Loucy (cell line): ENCODE data around the gene ANGPTL2.

Experiments
- H2AFZ ChIP-seq: fragments of 200-600 bp; sonication (generic); 2 replicates; pipeline ENCODE4 v1.6.0; 2016; ENCODE audit warnings: antibody characterized with exemption, mild to moderate bottlenecking, low read length, moderate library complexity
- H3F3A ChIP-seq: fragments of 200-600 bp; 2 replicates; pipeline ENCODE4 v1.6.0; 2016; ENCODE audit warnings: antibody characterized with exemption, low read depth, mild to moderate bottlenecking
- H3K27me3 ChIP-seq: fragments of 200-600 bp; sonication (generic); 2 replicates; pipeline ENCODE4 v1.6.1; 2014; ENCODE audit warnings: low read length, mild to moderate bottlenecking; ENCODE audit not compliant: insufficient read depth, poor library complexity, severe bottlenecking
- H3K36me3 ChIP-seq: fragments of 200-600 bp; sonication (generic); 2 replicates; pipeline ENCODE4 v1.6.1; 2016; ENCODE audit warnings: low read length; ENCODE audit not compliant: insufficient read depth
- H3K4me1 ChIP-seq: fragments of 200-600 bp; sonication (generic); 2 replicates; pipeline ENCODE4 v1.5.1; 2014; ENCODE audit warnings: low read length, mild to moderate bottlenecking; ENCODE audit not compliant: insufficient read depth, poor library complexity, severe bottlenecking
- H3K4me2 ChIP-seq: fragments of 200-600 bp; sonication (generic); 2 replicates; pipeline ENCODE4 v1.6.0; 2014; ENCODE audit warnings: antibody characterized with exemption, low read length, low read depth, mild to moderate bottlenecking; ENCODE audit not compliant: poor library complexity, severe bottlenecking
- H3K4me3 ChIP-seq: fragments of 200-600 bp; sonication (generic); 2 replicates; pipeline ENCODE4 v1.5.1; 2014; ENCODE audit warnings: low read length, mild to moderate bottlenecking, mixed read lengths; ENCODE audit not compliant: poor library complexity, severe bottlenecking
- H3K79me2 ChIP-seq: fragments of 200-600 bp; sonication (generic); 2 replicates; pipeline ENCODE4 v1.6.1; 2014; ENCODE audit warnings: low read length; ENCODE audit not compliant: insufficient read depth
- H3K9ac ChIP-seq: fragments of 200-600 bp; sonication (generic); 2 replicates; pipeline ENCODE4 v1.6.0; 2014; ENCODE audit warnings: mild to moderate bottlenecking, low read depth, low read length, moderate library complexity; ENCODE audit not compliant: poor library complexity, severe bottlenecking
- H3K9me2 ChIP-seq: fragments of 200-600 bp; sonication (generic); replicated peaks from 2 replicates; pipeline ENCODE4 v1.6.1; 2016; ENCODE audit warnings: low read depth, low read length, mixed read lengths
- H3K9me3 ChIP-seq: fragments of 200-600 bp; sonication (generic); 2 replicates; pipeline ENCODE4 v1.6.1; 2014; ENCODE audit warnings: mild to moderate bottlenecking, antibody characterized with exemption, low read length, low read depth; ENCODE audit not compliant: insufficient read depth
- H4K20me1 ChIP-seq: fragments of 200-600 bp; sonication (generic); 2 replicates; pipeline ENCODE4 v1.6.0; 2014; ENCODE audit warnings: antibody characterized with exemption, low read length, mild to moderate bottlenecking; ENCODE audit not compliant: insufficient read depth, poor library complexity, severe bottlenecking
- EZH2phosphoT487 ChIP-seq: fragments of 200-600 bp; IDR thresholded peaks from 2 replicates; pipeline ENCODE4 v1.6.1; 2018; ENCODE audit warnings: antibody characterized with exemption, mild to moderate bottlenecking, moderate library complexity, borderline replicate concordance
- TF ChIP-seq, protein P1 (sequence below): fragments of 200-600 bp; sonication (generic); conservative IDR thresholded peaks from 2 replicates; pipeline ENCODE4 v1.5.1; 2014; ENCODE audit warnings: mild to moderate bottlenecking, antibody characterized with exemption, low read length

Gene ANGPTL2

DNA sequence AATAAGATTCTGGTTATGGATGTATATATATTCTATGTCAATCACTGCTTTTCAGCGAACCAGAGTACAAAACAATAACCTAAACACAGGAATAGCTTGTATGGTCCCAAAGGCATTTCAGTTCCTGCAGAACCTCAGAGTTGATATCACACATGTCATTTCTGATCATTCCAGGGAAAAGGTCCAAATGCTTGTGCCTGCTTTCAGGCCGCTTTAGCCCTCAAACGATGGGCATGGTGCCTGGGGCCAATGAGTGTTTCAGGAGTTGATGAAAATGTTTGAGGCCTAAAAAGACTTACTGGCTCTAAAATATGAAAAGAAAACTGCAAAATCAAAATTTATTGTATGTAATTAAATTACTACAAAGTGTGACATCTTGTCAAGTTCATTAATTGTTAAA is 22.8 kb downstream of the ANGPTL2 start:
- H3K9me3 ChIP-seq: no peaks in the 10 kb centered on the region
- H3K4me2 ChIP-seq: no peak overlapping the region
- no peaks in the 10 kb centered on the region for H3K79me2 ChIP-seq
- TF ChIP-seq, protein P1, sequence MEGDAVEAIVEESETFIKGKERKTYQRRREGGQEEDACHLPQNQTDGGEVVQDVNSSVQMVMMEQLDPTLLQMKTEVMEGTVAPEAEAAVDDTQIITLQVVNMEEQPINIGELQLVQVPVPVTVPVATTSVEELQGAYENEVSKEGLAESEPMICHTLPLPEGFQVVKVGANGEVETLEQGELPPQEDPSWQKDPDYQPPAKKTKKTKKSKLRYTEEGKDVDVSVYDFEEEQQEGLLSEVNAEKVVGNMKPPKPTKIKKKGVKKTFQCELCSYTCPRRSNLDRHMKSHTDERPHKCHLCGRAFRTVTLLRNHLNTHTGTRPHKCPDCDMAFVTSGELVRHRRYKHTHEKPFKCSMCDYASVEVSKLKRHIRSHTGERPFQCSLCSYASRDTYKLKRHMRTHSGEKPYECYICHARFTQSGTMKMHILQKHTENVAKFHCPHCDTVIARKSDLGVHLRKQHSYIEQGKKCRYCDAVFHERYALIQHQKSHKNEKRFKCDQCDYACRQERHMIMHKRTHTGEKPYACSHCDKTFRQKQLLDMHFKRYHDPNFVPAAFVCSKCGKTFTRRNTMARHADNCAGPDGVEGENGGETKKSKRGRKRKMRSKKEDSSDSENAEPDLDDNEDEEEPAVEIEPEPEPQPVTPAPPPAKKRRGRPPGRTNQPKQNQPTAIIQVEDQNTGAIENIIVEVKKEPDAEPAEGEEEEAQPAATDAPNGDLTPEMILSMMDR: no peak
- no peak for TF ChIP-seq EZH2phosphoT487
- H3K4me3 ChIP-seq: no peak overlapping the region
- no peaks in the 10 kb centered on the region for H3K27me3 ChIP-seq
- H3K9me2 ChIP-seq: no peaks in the 10 kb centered on the region
- no peak overlapping the region for H3K9ac ChIP-seq
- no peak overlapping the region for H2AFZ ChIP-seq
- H3F3A ChIP-seq: no peaks in the 10 kb centered on the region
- H3K4me1 ChIP-seq: peaks cover 9% of the 10 kb centered on the region
- H4K20me1 ChIP-seq: no peaks in the 10 kb centered on the region
- no peaks in the 10 kb centered on the region for H3K36me3 ChIP-seq

DNA sequence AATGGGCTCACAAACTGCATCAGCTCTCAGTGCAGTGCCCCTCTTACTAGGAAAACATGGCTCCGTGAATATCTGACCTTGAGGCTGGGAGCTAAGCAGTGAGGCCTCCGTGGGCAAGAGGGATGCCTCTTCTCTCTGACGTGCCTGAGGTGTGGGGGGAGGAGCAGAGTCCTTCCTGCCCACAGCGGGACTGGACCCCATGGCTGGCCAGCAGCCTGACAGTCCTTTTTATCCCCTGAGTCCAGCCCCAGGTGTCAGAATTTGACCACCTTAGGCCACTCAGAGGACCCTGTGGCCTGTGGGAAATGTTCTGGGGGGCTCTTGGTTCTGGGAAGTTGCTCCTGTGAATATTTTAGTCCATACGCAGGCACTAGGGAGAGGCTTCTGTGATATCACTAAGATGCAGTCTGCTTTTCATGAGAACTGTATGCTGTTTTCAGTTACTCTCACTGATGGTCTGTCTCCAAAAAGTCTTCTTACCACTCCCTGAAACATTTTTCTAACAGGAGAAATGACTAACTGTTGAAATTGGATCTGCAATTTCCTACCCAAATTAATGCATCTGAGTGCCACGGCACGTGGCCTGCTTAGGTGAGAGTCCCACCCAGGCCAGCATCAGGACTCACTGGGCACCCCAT is 23.4 kb downstream of the ANGPTL2 start:
- H3K9ac ChIP-seq: no peak overlapping the region

DNA sequence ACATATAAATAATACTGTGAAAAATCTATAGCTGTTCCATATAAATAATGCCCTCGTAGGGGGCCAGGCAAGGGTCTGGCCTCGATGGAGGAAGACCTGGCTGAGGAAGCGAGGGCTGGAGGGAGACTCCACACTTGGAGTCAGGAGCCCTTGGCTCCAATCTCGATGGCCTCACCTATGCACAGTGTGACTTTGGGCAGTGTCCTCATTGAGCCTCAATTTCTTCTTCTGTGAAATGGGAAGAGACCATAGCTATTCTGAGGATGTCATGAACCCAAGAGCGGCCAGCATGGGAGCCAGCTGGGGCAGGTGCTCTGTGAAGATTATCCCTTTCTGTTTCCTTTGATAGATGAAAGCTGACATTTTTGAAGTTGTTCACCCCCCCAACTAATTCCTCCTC is 24.8 kb downstream of the ANGPTL2 start:
- no peaks in the 10 kb centered on the region for H4K20me1 ChIP-seq
- H3K9me3 ChIP-seq: no peaks in the 10 kb centered on the region
- no peak overlapping the region for H2AFZ ChIP-seq
- no peak overlapping the region for H3K4me3 ChIP-seq
- H3K9ac ChIP-seq: no peak overlapping the region
- TF ChIP-seq EZH2phosphoT487: no peak
- TF ChIP-seq, protein P1: no peak
- H3K4me1 ChIP-seq: peaks cover 9% of the 10 kb centered on the region
- no peaks in the 10 kb centered on the region for H3K9me2 ChIP-seq
- H3K79me2 ChIP-seq: no peaks in the 10 kb centered on the region
- H3K27me3 ChIP-seq: no peaks in the 10 kb centered on the region
- H3K36me3 ChIP-seq: no peaks in the 10 kb centered on the region
- H3K4me2 ChIP-seq: no peak overlapping the region
- H3F3A ChIP-seq: no peaks in the 10 kb centered on the region

More for the DNA sequence above, 23.4 kb downstream of the ANGPTL2 start:
- no peaks in the 10 kb centered on the region for H3K9me3 ChIP-seq
- no peaks in the 10 kb centered on the region for H3K36me3 ChIP-seq
- no peak overlapping the region for H3K4me3 ChIP-seq
- TF ChIP-seq, protein P1: no peak
- no peak for TF ChIP-seq EZH2phosphoT487
- no peak overlapping the region for H3K4me2 ChIP-seq
- no peaks in the 10 kb centered on the region for H3K27me3 ChIP-seq
- H3K9me2 ChIP-seq: no peaks in the 10 kb centered on the region
- H3K4me1 ChIP-seq: peaks cover 9% of the 10 kb centered on the region
- H4K20me1 ChIP-seq: no peaks in the 10 kb centered on the region
- no peaks in the 10 kb centered on the region for H3F3A ChIP-seq
- no peak overlapping the region for H2AFZ ChIP-seq
- no peaks in the 10 kb centered on the region for H3K79me2 ChIP-seq
